Endothelial cell of umbilical vein (primary cell): Measurements from ENCODE around the gene SLC4A2. TPM values are rescaled to one million over a fixed set of nuclear protein-coding genes. Genes with fewer than 3 reads are reported as not detected.

Experiments
- BruUV-seq: library from RNA; stranded (reverse); fragments of 400-500 nt; replicated peaks from 2 replicates; lab custom pipeline; 2021; lab: Mats Ljungman, UMichigan
- CTCF ChIA-PET: fragments of 300-600, 350-600 bp; sonication (Branson Sonifier 250); formaldehyde crosslinking; loops from one replicate; lab custom pipeline; 2021; ENCODE audit warnings: antibody characterized with exemption, inconsistent platforms; lab: Charles Lee
- POLR2A ChIA-PET: fragments of 300-600, 350-600 bp; sonication (Branson Sonifier 250); formaldehyde crosslinking; loops from one replicate; lab custom pipeline; 2021; ENCODE audit warnings: antibody characterized with exemption, inconsistent platforms; lab: Charles Lee
- DNase-seq: peaks from one replicate; pipeline ENCODE4 v3.0.0-alpha.2; 2011; ENCODE audit warnings: low read depth, low spot score
- FAIRE-seq: peaks from 2 replicates; lab custom pipeline; 2011; peaks lifted over from hg19 to GRCh38; lab: Jason Lieb, UNC
- H2AFZ ChIP-seq: 2 replicates; pipeline ENCODE4 v1.6.0; 2012; ENCODE audit warnings: low read depth, low read length, control low read depth, inconsistent platforms
- H3K27ac ChIP-seq: 2 replicates; pipeline ENCODE4 v1.5.1; 2011; ENCODE audit warnings: low read depth, mild to moderate bottlenecking, control low read depth, low read length, moderate library complexity; ENCODE audit not compliant: insufficient read depth
- H3K27me3 ChIP-seq, 2 experiments: 2 replicates each; pipeline versions ENCODE4 v1.6.0 to v1.6.1; 2011; ENCODE audit warnings: low read length in 2 of 2, mixed read lengths in 1 of 2; ENCODE audit not compliant: control insufficient read depth in 2 of 2, insufficient read depth in 2 of 2
- H3K36me3 ChIP-seq, 2 experiments: 2 replicates in 1 of 2; 3 replicates in 1 of 2; pipeline ENCODE4 v1.5.1; 2011; ENCODE audit warnings: low read length in 2 of 2, mild to moderate bottlenecking in 1 of 2, moderate library complexity in 1 of 2; ENCODE audit not compliant: control insufficient read depth in 2 of 2, insufficient read depth in 2 of 2; ENCODE audit errors: extremely low read depth in 1 of 2
- H3K4me1 ChIP-seq: 3 replicates; pipeline ENCODE4 v1.5.1; 2011; ENCODE audit warnings: mild to moderate bottlenecking, low read length; ENCODE audit not compliant: control insufficient read depth, insufficient read depth; ENCODE audit errors: extremely low read depth
- H3K4me2 ChIP-seq: 2 replicates; pipeline ENCODE4 v1.6.1; 2011; ENCODE audit warnings: low read length, control low read depth, mixed read lengths; ENCODE audit not compliant: insufficient read depth
- H3K4me3 ChIP-seq, 3 experiments: fragments of 200-600 bp in 1 of 3; sonication (generic), shearing (Covaris generic) in 1 of 3; replicated peaks in 1 of 3; 2 replicates each; pipeline ENCODE4 v1.5.1; 2011 to 2016; ENCODE audit warnings: control low read depth in 3 of 3, low read length in 3 of 3, mild to moderate bottlenecking in 2 of 3, inconsistent platforms in 1 of 3, low read depth in 1 of 3, moderate library complexity in 1 of 3; ENCODE audit not compliant: insufficient read depth in 1 of 3
- H3K79me2 ChIP-seq: 2 replicates; pipeline ENCODE4 v1.6.0; 2012; ENCODE audit warnings: low read length, inconsistent platforms; ENCODE audit not compliant: control insufficient read depth, insufficient read depth
- H3K9ac ChIP-seq: replicated peaks from 2 replicates; pipeline ENCODE3; 2011; ENCODE audit warnings: low read length, control low read depth; ENCODE audit not compliant: insufficient read depth; ENCODE audit errors: extremely low read depth
- H3K9me1 ChIP-seq: replicated peaks from 3 replicates; pipeline ENCODE4 v1.6.0; 2011; ENCODE audit warnings: mild to moderate bottlenecking, low read length; ENCODE audit not compliant: control insufficient read depth, insufficient read depth; ENCODE audit errors: extremely low read depth
- H3K9me3 ChIP-seq: replicated peaks from 2 replicates; pipeline ENCODE4 v1.5.1; 2012; ENCODE audit warnings: low read length, inconsistent platforms; ENCODE audit not compliant: control insufficient read depth, insufficient read depth
- H4K20me1 ChIP-seq: replicated peaks from 2 replicates; pipeline ENCODE3; 2011; ENCODE audit warnings: mild to moderate bottlenecking, low read length; ENCODE audit not compliant: control insufficient read depth, insufficient read depth; ENCODE audit errors: extremely low read depth
- CTCF ChIP-seq, 2 donors: IDR thresholded peaks; 1 replicate in 1 of 2; 2 replicates in 1 of 2; pipeline ENCODE4 v1.5.1; 2011; ENCODE audit warnings: low read length in 2 of 2, mild to moderate bottlenecking in 2 of 2, moderate library complexity in 2 of 2, control low read depth in 1 of 2, inconsistent platforms in 1 of 2, low read depth in 1 of 2; ENCODE audit not compliant: insufficient read depth in 1 of 2; ENCODE audit errors: extremely low read depth in 1 of 2
- EZH2 ChIP-seq: IDR thresholded peaks from 2 replicates; pipeline ENCODE4 v1.6.1; 2012; ENCODE audit warnings: borderline replicate concordance, low read depth, mild to moderate bottlenecking, moderate library complexity, low read length, inconsistent platforms; ENCODE audit not compliant: severe bottlenecking
- FOS ChIP-seq: IDR thresholded peaks from 2 replicates; pipeline ENCODE4 v1.6.1; 2011; ENCODE audit warnings: mild to moderate bottlenecking, low read length, moderate library complexity, borderline replicate concordance; ENCODE audit not compliant: insufficient read depth
- GATA2 ChIP-seq: IDR thresholded peaks from 2 replicates; pipeline ENCODE4 v1.7.0; 2011; ENCODE audit warnings: low read depth, mild to moderate bottlenecking, moderate library complexity, mixed read lengths, low read length; ENCODE audit not compliant: insufficient read length, insufficient read depth
- JUN ChIP-seq: IDR thresholded peaks from 2 replicates; pipeline ENCODE4 v1.6.1; 2011; ENCODE audit warnings: borderline replicate concordance, low read depth; ENCODE audit not compliant: insufficient read length, insufficient read depth
- MAX ChIP-seq: IDR thresholded peaks from 2 replicates; pipeline ENCODE4 v1.6.1; 2011; ENCODE audit not compliant: insufficient read depth, insufficient read length
- MYC ChIP-seq: IDR thresholded peaks from one replicate; pipeline ENCODE4 v1.6.1; 2011; ENCODE audit warnings: mild to moderate bottlenecking, low read depth, low read length
- POLR2A ChIP-seq: IDR thresholded peaks from 2 replicates; pipeline ENCODE4 v1.6.1; 2012; ENCODE audit warnings: low read depth, mild to moderate bottlenecking, control low read depth, low read length
- POLR2AphosphoS5 ChIP-seq: IDR thresholded peaks from 2 replicates; pipeline ENCODE4 v1.6.1; 2012; ENCODE audit warnings: low read depth, mild to moderate bottlenecking, control low read depth, low read length, moderate library complexity; ENCODE audit not compliant: insufficient read depth
- dilution Hi-C: fragments of 300-500 bp; cut with MboI; formaldehyde crosslinking; loops from one replicate; pipeline ENCODE4 v1.15.0; 2019; ENCODE audit warnings: low sequenced_read_pairs; ENCODE audit not compliant: extremely low pct_ligation_motif_present
- intact Hi-C: fragments of 100-400 bp; cut with micrococcal nuclease; formaldehyde crosslinking; loops from one replicate; pipeline ENCODE4 v1.10.0; 2022
- polyA plus RNA-seq, 4 experiments: library from polyadenylated mRNA; depleted of rRNA in 3 of 4; stranded (reverse) in 3 of 4; unstranded in 1 of 4; fragments of >200 nt; gene quantifications; 2 replicates each; pipeline versions ENCODE4 v1.2.1 to v1.2.3, GENCODE V29; 2011 to 2012; ENCODE audit warnings: missing spikeins in 1 of 4
- total RNA-seq: library from RNA; stranded (reverse); gene quantifications from 2 replicates; pipeline ENCODE4 v1.2.3, GENCODE V29; 2021

Gene SLC4A2
- total and polyA plus RNA-seq, 2 donors (not counting 3 experiments of a cell fraction or from before 2014, with no cell fraction given) = 108 to 172 TPM

- dilution Hi-C loops = no loop called here
- DNase-seq (no peak), FAIRE-seq (no peak)
- Histone ChIP-seq H3K9me3 (no peaks in the 10 kb centered on the region), H3K4me3 (no peak overlapping the region), H2AFZ (no peak overlapping the region), H3K4me1 (peaks cover 19% of the 10 kb centered on the region), H3K4me2 (no peak overlapping the region), H3K9ac (no peak overlapping the region), H3K27ac (no peak overlapping the region), H3K9me1 (no peaks in the 10 kb centered on the region), H4K20me1 (no peaks in the 10 kb centered on the region), H3K27me3 (no peaks in the 10 kb centered on the region), H3K36me3 (peaks cover 0 to 17% of the 10 kb centered on the region in 2 experiments), H3K79me2 (no peaks in the 10 kb centered on the region)
- intact Hi-C loops = no loop called here
- ChIA-PET POLR2A (no interaction called here), CTCF (no interaction called here)
- TF ChIP-seq POLR2A = no peak
- TF ChIP-seq POLR2AphosphoS5 = no peak
- TF ChIP-seq MAX = no peak
- no peak for TF ChIP-seq GATA2
- TF ChIP-seq EZH2 = no peak
- no peak for TF ChIP-seq JUN
- no peak for TF ChIP-seq CTCF (IDR thresholded peaks at IDR 0.05; ENCODE audit: extremely low read depth in 1 of 2, insufficient read depth in 1 of 2, low read depth in 1 of 2, low read length in 2 of 2)
- TF ChIP-seq MYC = no peak
- TF ChIP-seq FOS = no peak
- BruUV-seq = no TSS peak
Measured at GRCh38 chr7:151035026-151035717, 24.2 kb upstream of the SLC4A2 start.
